OCI-M2 (cell line): ENCODE data around the gene ZSCAN5C.
"Not testable (repeated sequence)": the region's sequence is repeated elsewhere in the genome, so short reads cannot be mapped to it uniquely, and the experiment has no call there.

Experiments used
- DNase-seq: peaks from one replicate; lab custom pipeline; 2025; ENCODE audit not compliant: unreplicated experiment; lab: John Stamatoyannopoulos, UW

ZSCAN5C gene

GRCh38 chr19:56201973-56202372 is at the start of gene ZSCAN5C:
TSS of gene ZSCAN5C (plus strand) at chr19:56202273. CDS start at chr19:56205914, 3,641 bp downstream.
- DNase-seq, result no peak

- DNase-seq, result no peak
Observed at GRCh38 chr19:56152644-56153043, 49.4 kb upstream of the ZSCAN5C start.

- DNase-seq, result no peak
Observed at GRCh38 chr19:56153507-56153906, 48.6 kb upstream of the ZSCAN5C start.

GRCh38 chr19:56155124-56155687 is 46.9 kb upstream of the ZSCAN5C start:
- no peak for DNase-seq

GRCh38 chr19:56156768-56157167 is 45.3 kb upstream of the ZSCAN5C start:
- no peak for DNase-seq

GRCh38 chr19:56158170-56158757 is 43.8 kb upstream of the ZSCAN5C start:
- DNase-seq, result no peak

GRCh38 chr19:56159009-56159559 is 43.0 kb upstream of the ZSCAN5C start:
- no peak for DNase-seq

GRCh38 chr19:56159622-56160271 is 42.3 kb upstream of the ZSCAN5C start:
- no peak for DNase-seq

GRCh38 chr19:56161534-56161933 is 40.5 kb upstream of the ZSCAN5C start:
- no peak for DNase-seq

- no peak for DNase-seq
Observed at GRCh38 chr19:56162258-56162657, 39.8 kb upstream of the ZSCAN5C start.

GRCh38 chr19:56163097-56163496 is 39.0 kb upstream of the ZSCAN5C start:
- no peak for DNase-seq

- DNase-seq, result no peak
Observed at GRCh38 chr19:56167064-56167578, 35.0 kb upstream of the ZSCAN5C start.

- no peak for DNase-seq
Observed at GRCh38 chr19:56170261-56170660, 31.8 kb upstream of the ZSCAN5C start.

GRCh38 chr19:56174086-56174485 is 28.0 kb upstream of the ZSCAN5C start:
- no peak for DNase-seq

- DNase-seq, result no peak
Observed at GRCh38 chr19:56174550-56174949, 27.5 kb upstream of the ZSCAN5C start.

- not testable (repeated sequence) for DNase-seq
Observed at GRCh38 chr19:56175861-56176307, 26.2 kb upstream of the ZSCAN5C start, which contains the start of gene GALP. TSS of gene GALP (plus strand) at chr19:56176008. CDS start at chr19:56177109, 1,101 bp downstream.

- not testable (repeated sequence) for DNase-seq
Observed at GRCh38 chr19:56176310-56176709, 25.8 kb upstream of the ZSCAN5C start.

GRCh38 chr19:56176881-56177280 is 25.2 kb upstream of the ZSCAN5C start:
- DNase-seq, result no peak

GRCh38 chr19:56177564-56178243 is 24.4 kb upstream of the ZSCAN5C start:
- DNase-seq, result no peak

- no peak for DNase-seq
Observed at GRCh38 chr19:56189785-56190184, 12.3 kb upstream of the ZSCAN5C start.

- no peak for DNase-seq
Observed at GRCh38 chr19:56191115-56191514, 11.0 kb upstream of the ZSCAN5C start.
